Inflammatory macrophage treated with lipopolysaccharide for 4 hours (primary cell): ENCODE data around the gene AKAP7.

Source experiments
- DNase-seq: peaks from one replicate; pipeline ENCODE4 v3.0.0-alpha.2; 2020

Gene AKAP7

GRCh38 chr6:131205481-131206244 lies 70.4 kb downstream of the AKAP7 start:
- DNase-seq: no peak

DNA sequence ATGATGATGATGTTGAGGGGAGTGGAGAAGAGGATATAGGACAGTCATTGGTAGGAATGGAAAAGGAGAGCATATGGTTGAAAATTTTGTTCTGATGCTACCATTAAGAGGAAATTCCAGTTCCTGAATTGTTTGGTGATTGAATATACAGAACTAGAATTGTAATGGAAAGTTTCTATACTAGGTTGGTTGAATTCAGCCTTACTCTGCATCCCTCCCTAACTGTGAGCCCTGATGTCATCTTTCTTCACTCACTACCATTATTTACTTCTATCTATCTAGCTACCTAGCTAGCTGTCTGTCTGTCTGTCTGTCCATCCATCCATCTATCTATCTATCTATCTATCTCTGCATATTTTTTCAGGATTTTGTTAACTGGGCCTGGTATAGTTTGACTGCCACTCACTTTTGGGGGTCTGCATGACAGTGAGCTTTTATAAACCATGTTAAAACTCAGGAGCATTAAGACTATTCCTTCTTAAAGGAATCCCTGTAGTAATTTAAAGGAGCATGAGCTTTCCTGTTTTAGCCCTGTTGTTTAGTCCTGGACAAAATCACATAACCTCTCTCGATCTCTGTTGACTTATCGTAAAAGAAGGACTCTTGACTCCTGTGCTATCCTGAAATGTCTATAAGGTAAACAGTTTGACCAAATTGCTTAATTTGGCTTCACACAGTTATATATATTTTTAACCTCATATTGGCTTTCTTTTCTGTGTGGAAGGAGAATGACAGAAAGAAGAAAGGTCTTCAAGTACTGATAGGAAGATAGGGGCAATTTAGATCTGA lies 71.4 kb downstream of the AKAP7 start:
- DNase-seq: no peak

DNA sequence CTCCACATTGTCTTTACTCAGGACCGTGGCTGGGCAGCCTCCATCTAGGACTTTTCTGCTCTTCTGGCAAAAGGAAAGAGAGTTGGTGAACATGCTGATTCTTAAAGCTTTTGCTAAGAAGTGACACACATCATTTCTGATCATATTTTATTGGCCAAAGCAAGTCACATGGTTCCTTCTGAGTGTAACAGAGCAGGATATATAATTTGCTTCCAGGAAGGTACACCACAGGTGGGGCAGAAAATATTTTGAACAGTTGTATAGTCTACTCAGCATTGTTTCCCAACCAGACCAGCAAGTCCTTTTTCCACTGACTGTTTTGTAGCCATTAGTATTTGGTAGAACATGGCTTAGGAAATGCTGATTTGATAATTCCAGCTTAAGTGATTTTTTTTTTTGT lies 73.5 kb downstream of the AKAP7 start:
- DNase-seq: no peak

DNA sequence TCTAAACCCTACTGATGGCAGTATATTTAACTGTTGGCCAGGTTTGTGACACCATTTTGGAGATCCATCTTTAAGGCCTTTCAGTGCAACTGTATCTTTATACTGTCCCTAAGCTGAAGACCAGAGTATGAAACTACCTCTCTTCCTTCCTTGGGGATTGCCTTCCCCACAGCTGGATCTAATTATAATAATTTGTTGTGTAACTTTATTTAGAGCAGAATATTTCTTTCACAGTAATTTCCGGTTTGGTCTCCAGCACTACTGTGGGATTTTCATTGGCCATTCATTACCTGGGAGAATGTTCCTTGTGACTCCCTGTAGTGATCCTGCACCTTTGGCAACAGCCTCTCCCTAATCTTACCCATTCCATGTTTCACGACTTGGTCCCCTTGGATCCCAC lies 75.2 kb downstream of the AKAP7 start:
- no peak for DNase-seq

GRCh38 chr6:131212024-131212423 lies 76.8 kb downstream of the AKAP7 start:
- no peak for DNase-seq

- DNase-seq: no peak
Measured at GRCh38 chr6:131212913-131213312, 77.6 kb downstream of the AKAP7 start.

DNA sequence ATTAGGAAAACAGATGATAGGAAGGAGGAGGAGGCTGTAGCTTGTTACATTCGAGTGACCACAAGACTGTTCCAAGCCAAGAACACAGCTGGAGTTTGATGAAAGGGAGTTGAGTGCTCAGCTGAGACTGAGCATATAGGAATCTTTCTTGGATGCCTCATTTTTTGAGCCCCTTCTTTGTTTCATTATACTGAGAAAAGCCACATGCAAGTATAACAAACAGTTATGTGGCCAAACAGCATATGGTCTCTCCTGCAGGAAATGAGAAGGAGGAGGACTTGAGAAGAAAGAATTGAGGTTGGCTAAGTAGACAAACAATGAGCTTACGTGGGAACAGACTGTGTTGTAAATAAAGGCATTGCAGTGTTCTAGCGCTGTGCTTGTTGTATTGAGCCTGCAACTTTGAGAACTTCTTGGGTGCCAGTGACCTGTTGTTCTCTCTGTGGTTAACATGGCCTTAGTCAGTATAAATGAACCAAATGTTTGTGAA lies 78.3 kb downstream of the AKAP7 start:
- DNase-seq: no peak

- DNase-seq: no peak
Measured at GRCh38 chr6:131215219-131215618, 80.0 kb downstream of the AKAP7 start.

- no peak for DNase-seq
Measured at GRCh38 chr6:131216246-131216645, 81.0 kb downstream of the AKAP7 start.

DNA sequence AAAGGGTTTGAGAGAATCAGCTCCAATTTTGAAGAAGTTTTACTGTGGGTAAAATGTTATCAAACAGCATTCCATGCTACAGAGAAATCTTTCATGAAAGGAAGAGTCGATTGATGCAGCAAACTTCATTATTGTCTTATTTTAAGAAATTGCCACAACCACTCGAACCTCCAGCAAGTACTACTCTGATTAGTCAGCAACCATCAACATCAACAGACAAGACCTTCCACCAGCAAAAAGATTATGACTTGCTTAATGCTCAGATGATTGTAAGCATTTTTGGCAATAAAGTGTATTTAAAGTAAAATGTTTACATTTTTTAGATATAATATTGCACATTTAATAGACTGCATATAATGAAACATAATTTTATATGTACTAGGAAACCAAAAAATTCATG lies 87.5 kb downstream of the AKAP7 start:
- no peak for DNase-seq

GRCh38 chr6:131223416-131223815 lies 88.1 kb downstream of the AKAP7 start:
- DNase-seq: no peak

GRCh38 chr6:131225127-131225526 lies 89.9 kb downstream of the AKAP7 start:
- no peak for DNase-seq

DNA sequence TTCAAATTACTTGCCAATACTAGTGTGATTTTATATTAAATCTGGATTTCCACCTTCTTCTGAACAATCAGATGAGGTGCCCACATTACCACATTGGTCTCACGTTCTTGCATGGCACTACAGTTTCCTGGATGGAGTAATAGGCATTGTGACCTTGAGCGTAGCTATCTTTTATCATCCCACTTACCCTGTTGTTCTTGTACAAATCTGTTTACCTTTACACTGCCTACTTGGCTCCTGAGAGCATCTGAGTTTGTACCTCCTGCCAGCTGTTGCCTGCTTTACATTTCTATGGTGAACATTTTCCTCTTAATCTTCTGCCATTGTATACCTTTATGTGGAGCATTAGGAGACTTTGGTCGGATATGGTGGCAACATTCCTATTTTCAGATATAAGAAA lies 90.7 kb downstream of the AKAP7 start:
- DNase-seq: no peak

DNA sequence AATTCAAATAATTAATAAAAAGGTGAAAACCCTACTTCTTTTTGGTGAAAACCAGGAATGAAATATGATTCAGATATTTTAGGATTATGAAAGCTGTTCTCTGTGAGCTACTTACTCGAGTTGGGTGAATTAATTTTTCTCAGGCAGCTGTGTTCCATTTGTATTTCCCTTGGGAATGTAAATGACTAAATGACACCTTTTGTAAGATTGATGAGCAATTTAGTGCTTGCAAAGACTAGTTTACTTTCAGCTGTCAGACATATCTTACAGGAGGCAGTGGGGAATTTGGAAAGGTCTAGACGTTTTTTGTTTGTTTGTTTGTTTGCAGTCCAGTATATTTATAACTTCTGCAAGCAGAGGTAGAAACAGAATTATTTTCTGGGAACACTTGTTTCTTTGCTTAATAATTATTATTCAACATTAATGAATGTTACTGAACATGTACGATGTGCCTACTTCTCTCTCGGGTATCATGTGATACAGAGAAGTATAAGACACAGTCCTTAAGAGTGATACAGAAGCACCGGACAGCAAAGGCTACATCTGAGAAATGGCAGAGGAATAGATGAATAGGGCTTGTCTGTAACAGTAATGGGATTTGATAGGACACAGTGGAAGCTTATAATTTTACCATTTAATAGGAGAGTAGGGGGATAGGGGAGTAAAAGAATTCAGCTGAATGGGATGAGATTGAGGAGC lies 91.3 kb downstream of the AKAP7 start:
- DNase-seq: no peak

GRCh38 chr6:131227158-131227543 lies 91.9 kb downstream of the AKAP7 start:
- no peak for DNase-seq

DNA sequence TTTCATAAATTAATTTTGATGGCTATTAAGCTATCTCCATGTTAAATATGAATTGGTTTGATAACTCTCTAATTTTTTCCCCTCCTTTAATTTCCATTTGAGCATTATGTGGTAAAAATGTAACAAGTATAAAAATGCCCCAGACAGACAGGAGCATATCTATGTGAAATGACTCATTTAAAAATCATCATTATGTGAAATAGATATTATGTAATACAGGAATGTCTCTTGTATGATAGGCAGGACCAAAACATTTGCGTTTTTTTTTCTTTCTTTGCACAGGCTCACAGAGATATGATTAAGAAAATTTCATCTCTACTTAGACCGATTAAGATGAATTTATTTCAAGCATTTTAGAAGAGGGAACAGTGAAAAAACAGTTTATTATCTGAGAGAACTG lies 95.8 kb downstream of the AKAP7 start:
- DNase-seq: peak; percentile 51

- no peak for DNase-seq
Measured at GRCh38 chr6:131231891-131232290, 96.6 kb downstream of the AKAP7 start.

GRCh38 chr6:131244942-131245341 lies 109.7 kb downstream of the AKAP7 start:
- no peak for DNase-seq

DNA sequence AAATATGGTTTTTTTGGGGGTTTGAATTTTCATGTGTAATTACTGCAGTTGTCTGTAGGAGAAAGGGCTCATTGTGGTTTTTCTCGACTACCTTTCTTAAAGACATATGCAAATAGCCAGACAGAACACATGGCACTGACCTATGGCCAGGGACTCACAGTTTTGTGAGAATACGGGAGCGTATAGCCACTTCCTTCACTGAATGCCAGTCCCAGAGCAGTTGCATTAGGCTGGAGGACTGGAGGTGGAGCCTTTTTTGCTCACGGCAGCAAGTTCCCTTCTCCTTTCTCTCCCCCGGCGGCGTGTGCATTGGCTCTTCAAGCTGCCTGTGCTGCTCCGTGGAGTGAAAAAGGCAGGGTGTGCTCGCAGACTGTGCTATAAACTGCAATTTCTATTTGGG lies 114.9 kb downstream of the AKAP7 start:
- peak; percentile 65 for DNase-seq

GRCh38 chr6:131250936-131251335 lies 115.7 kb downstream of the AKAP7 start:
- DNase-seq: no peak

DNA sequence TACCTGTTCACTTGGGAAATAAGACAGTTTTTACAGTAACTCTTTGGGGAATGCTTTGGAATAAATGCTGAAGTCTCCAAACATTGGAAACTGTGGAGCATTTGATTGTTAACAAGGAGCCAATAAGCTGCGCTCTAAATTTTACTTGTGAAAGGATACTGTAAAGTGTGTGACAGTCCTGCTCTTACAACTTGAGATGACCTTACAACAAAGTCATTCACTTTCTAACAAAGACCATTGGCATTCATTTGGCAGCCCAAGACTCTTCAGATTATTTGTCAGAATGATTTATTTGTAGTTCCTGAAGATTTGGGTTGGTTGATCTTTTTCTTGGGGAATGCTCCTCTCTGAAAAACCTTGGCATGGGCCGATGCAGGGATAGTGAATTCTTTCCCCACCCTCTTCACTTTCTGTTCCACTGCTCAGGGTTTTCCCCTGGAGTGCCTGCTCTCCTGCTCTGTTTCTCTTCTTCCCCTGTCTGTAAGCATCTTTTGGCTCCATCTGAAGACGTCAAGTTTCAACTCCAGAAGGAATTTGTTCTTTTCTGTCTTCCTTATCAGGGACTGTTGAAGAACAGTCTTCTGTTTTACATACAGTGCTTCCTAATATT lies 116.4 kb downstream of the AKAP7 start:
- no peak for DNase-seq

DNA sequence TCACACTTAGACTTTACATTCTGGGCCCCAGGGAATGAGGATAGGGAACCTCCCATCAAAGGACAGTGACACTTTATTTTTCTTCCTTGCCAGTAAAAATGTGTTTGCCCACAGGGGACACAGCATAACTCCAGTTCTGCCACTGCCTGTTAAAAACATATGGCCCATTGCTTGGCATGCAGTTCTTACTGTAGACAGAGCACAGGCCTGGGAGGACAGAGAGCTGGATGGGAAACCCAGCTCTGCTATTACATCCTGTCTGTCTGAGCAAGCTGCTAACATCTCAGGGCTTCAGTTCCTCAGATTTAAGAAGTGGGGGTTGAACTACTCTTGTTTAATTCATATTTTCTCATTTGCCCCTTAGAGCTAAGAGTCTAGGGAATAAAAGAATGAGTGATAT lies 120.2 kb downstream of the AKAP7 start:
- no peak for DNase-seq

DNA sequence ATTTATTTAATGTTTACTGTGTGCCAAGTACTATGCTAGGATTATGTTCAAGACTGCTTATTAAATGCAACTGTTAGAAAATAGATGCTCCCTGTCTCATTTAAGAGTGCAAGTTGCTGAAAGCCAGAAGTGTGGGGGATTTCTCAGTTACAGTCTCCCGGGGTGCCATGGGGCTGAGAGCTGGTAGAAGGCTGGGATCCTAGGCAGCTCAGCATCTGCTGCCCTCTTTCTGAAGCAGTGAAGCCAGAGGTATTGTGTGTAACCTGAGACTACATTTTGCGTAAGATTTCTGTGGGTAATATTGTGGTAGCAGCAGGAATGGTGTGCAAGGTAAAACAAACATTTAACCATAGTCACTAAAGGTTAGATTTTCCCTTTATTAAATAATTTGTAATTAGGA lies 120.6 kb downstream of the AKAP7 start:
- DNase-seq: no peak
